ENCODE data around the gene RGPD6.
"Not testable (repeated sequence)": the region's sequence is repeated elsewhere in the genome, so short reads cannot be mapped to it uniquely, and the experiment has no call there.

The RGPD6 gene

GRCh38 chr2:110576763-110577416 is at the start of gene RGPD6:
TSS of gene RGPD6 (minus strand) at chr2:110577222. CDS start at chr2:110577024, 198 bp downstream.
- DNase-seq (ENCODE audit: low read depth) = not testable (repeated sequence)

- not testable (repeated sequence) for DNase-seq (ENCODE audit: low read depth)
Observed at GRCh38 chr2:110619326-110619939, 42.4 kb upstream of the RGPD6 start.

GRCh38 chr2:110613927-110614326 is 36.9 kb upstream of the RGPD6 start:
- not testable (repeated sequence) for DNase-seq (ENCODE audit: low read depth)

GRCh38 chr2:110610613-110611250 is 33.7 kb upstream of the RGPD6 start:
- DNase-seq (ENCODE audit: low read depth) = not testable (repeated sequence)

GRCh38 chr2:110609843-110610612 is 33.0 kb upstream of the RGPD6 start:
- DNase-seq (ENCODE audit: low read depth) = not testable (repeated sequence)

GRCh38 chr2:110608788-110609502 is 31.9 kb upstream of the RGPD6 start:
- DNase-seq (ENCODE audit: low read depth) = not testable (repeated sequence)

GRCh38 chr2:110605057-110605456 is 28.0 kb upstream of the RGPD6 start:
- not testable (repeated sequence) for DNase-seq (ENCODE audit: low read depth)

GRCh38 chr2:110603917-110604591 is 27.0 kb upstream of the RGPD6 start:
- DNase-seq (ENCODE audit: low read depth) = not testable (repeated sequence)

- not testable (repeated sequence) for DNase-seq (ENCODE audit: low read depth)
Observed at GRCh38 chr2:110602139-110602538, 25.1 kb upstream of the RGPD6 start.

- not testable (repeated sequence) for DNase-seq (ENCODE audit: low read depth)
Observed at GRCh38 chr2:110591973-110592372, 15.0 kb upstream of the RGPD6 start.

GRCh38 chr2:110589677-110590330 is 12.8 kb upstream of the RGPD6 start:
- not testable (repeated sequence) for DNase-seq (ENCODE audit: low read depth)

- DNase-seq (ENCODE audit: low read depth) = not testable (repeated sequence)
Observed at GRCh38 chr2:110588520-110588919, 11.5 kb upstream of the RGPD6 start.

GRCh38 chr2:110579216-110579965 is 2.4 kb upstream of the RGPD6 start:
- not testable (repeated sequence) for DNase-seq (ENCODE audit: low read depth)

- DNase-seq (ENCODE audit: low read depth) = not testable (repeated sequence)
Observed at GRCh38 chr2:110578429-110578828, 1.4 kb upstream of the RGPD6 start.

GRCh38 chr2:110499755-110500377 is 77.2 kb downstream of the RGPD6 start:
- not testable (repeated sequence) for DNase-seq (ENCODE audit: low read depth)

- DNase-seq (ENCODE audit: low read depth) = not testable (repeated sequence)
Observed at GRCh38 chr2:110496027-110496426, 81.0 kb downstream of the RGPD6 start.

GRCh38 chr2:110494488-110494887 is 82.5 kb downstream of the RGPD6 start:
- DNase-seq (ENCODE audit: low read depth) = not testable (repeated sequence)

- not testable (repeated sequence) for DNase-seq (ENCODE audit: low read depth)
Observed at GRCh38 chr2:110488991-110489390, 88.0 kb downstream of the RGPD6 start.

GRCh38 chr2:110482697-110483096 is 94.3 kb downstream of the RGPD6 start:
- DNase-seq (ENCODE audit: low read depth) = not testable (repeated sequence)
